Bronchial epithelial cell (primary cell): ENCODE data around the gene KLF9. TPM values are rescaled to one million over a fixed set of nuclear protein-coding genes. Genes with fewer than 3 reads are reported as not detected.
"Not testable (repeated sequence)": the region's sequence is repeated elsewhere in the genome, so short reads cannot be mapped to it uniquely, and the experiment has no call there.

Experiments
- DNase-seq: peaks from one replicate; pipeline ENCODE4 v3.0.0-alpha.2; 2010; ENCODE audit warnings: low read depth
- FAIRE-seq: peaks from 2 replicates; lab custom pipeline; 2011; peaks lifted over from hg19 to GRCh38; lab: Jason Lieb, UNC
- H3K27me3 ChIP-seq: 2 replicates; pipeline ENCODE4 v1.5.1; 2011; ENCODE audit warnings: low read length; ENCODE audit not compliant: control insufficient read depth, insufficient read depth
- H3K36me3 ChIP-seq: 2 replicates; pipeline ENCODE4 v1.5.1; 2011; ENCODE audit warnings: low read length; ENCODE audit not compliant: control insufficient read depth, insufficient read depth
- H3K4me3 ChIP-seq: 2 replicates; pipeline ENCODE4 v1.5.1; 2011; ENCODE audit warnings: mild to moderate bottlenecking, low read depth, low read length, control low read depth
- CTCF ChIP-seq: IDR thresholded peaks from 2 replicates; pipeline ENCODE4 v1.5.1; 2011; ENCODE audit warnings: mild to moderate bottlenecking, moderate library complexity, low read length, control low read depth, inconsistent platforms; ENCODE audit not compliant: insufficient read depth, severe bottlenecking
- total RNA-seq: library from RNA; depleted of rRNA; stranded (reverse); fragments of >200 nt; gene quantifications from 2 replicates; pipeline ENCODE4 v1.2.1, GENCODE V29; 2014

KLF9 gene
- total RNA-seq, 1 donor from 2014 or later, result 41.9 TPM

- Histone ChIP-seq H3K27me3 (no peaks in the 10 kb centered on the region), H3K36me3 (no peaks in the 10 kb centered on the region), H3K4me3 (no peak overlapping the region)
- no peak for TF ChIP-seq CTCF
- no peak for DNase-seq
- FAIRE-seq, result no peak
These were observed 8.5 kb downstream of the KLF9 start for GRCh38 chr9:70405808-70406433.

- Histone ChIP-seq H3K27me3 (no peaks in the 10 kb centered on the region), H3K4me3 (no peak overlapping the region), H3K36me3 (no peaks in the 10 kb centered on the region)
- no peak for TF ChIP-seq CTCF
- no peak for DNase-seq
- FAIRE-seq, result no peak
These were observed 10.2 kb downstream of the KLF9 start for GRCh38 chr9:70404261-70404660.

- FAIRE-seq (no peak), DNase-seq (no peak)
- no peak for TF ChIP-seq CTCF
- Histone ChIP-seq H3K4me3 (no peak overlapping the region), H3K36me3 (no peaks in the 10 kb centered on the region), H3K27me3 (no peaks in the 10 kb centered on the region)
These were observed 10.8 kb downstream of the KLF9 start for GRCh38 chr9:70403618-70404025.

GRCh38 chr9:70403166-70403565, 11.3 kb downstream of the KLF9 start:
- no peaks in the 10 kb centered on the region for H3K27me3 ChIP-seq
- no peaks in the 10 kb centered on the region for H3K36me3 ChIP-seq
- H3K4me3 ChIP-seq, result no peak overlapping the region
- no peak for FAIRE-seq
- no peak for TF ChIP-seq CTCF
- DNase-seq, result no peak

- no peak for DNase-seq
- Histone ChIP-seq H3K27me3 (no peaks in the 10 kb centered on the region), H3K36me3 (peaks cover 1% of the 10 kb centered on the region), H3K4me3 (no peak overlapping the region)
- TF ChIP-seq CTCF, result no peak
- no peak for FAIRE-seq
These were observed 12.2 kb downstream of the KLF9 start for GRCh38 chr9:70402213-70402612.

- DNase-seq, H3K4me3 ChIP-seq, H3K36me3 ChIP-seq, H3K27me3 ChIP-seq, FAIRE-seq: not testable (repeated sequence)
These were observed 13.2 kb downstream of the KLF9 start for GRCh38 chr9:70401241-70401640.
